Stimulated activated CD4-positive, alpha-beta T cell treated with anti-CD3 and anti-CD28 coated beads, Interleukin-2, amount 100 ng/mL, for 48 hours (primary cell): Measurements from ENCODE around the gene NELL1.

Experiments
- DNase-seq, 2 donors: peaks; one replicate each; pipeline ENCODE4 v3.0.0-alpha.2; 2020

Gene NELL1

GRCh38 chr11:21374376-21374775 is 705.0 kb downstream of the NELL1 start:
- no peak for DNase-seq

GRCh38 chr11:21385669-21386440 is 716.5 kb downstream of the NELL1 start:
- DNase-seq: no peak

- no peak for DNase-seq
These were observed 721.0 kb downstream of the NELL1 start for GRCh38 chr11:21390430-21390829.

- DNase-seq: no peak
These were observed 727.1 kb downstream of the NELL1 start for GRCh38 chr11:21396342-21397008.

GRCh38 chr11:21398195-21398594 is 728.8 kb downstream of the NELL1 start:
- no peak for DNase-seq

- no peak for DNase-seq
These were observed 732.1 kb downstream of the NELL1 start for GRCh38 chr11:21401496-21401895.

- no peak for DNase-seq
These were observed 732.9 kb downstream of the NELL1 start for GRCh38 chr11:21402274-21402673.

- DNase-seq: no peak
These were observed 733.7 kb downstream of the NELL1 start for GRCh38 chr11:21403069-21403468.

GRCh38 chr11:21405422-21405821 is 736.0 kb downstream of the NELL1 start:
- no peak for DNase-seq

GRCh38 chr11:21410513-21410912 is 741.1 kb downstream of the NELL1 start:
- DNase-seq: no peak

- DNase-seq: no peak
These were observed 741.7 kb downstream of the NELL1 start for GRCh38 chr11:21411104-21411503.

- no peak for DNase-seq
These were observed 742.2 kb downstream of the NELL1 start for GRCh38 chr11:21411597-21411996.

- DNase-seq: no peak
These were observed 743.4 kb downstream of the NELL1 start for GRCh38 chr11:21412652-21413383.

- no peak for DNase-seq
These were observed 745.6 kb downstream of the NELL1 start for GRCh38 chr11:21414953-21415352.

GRCh38 chr11:21415606-21416005 is 746.2 kb downstream of the NELL1 start:
- DNase-seq: no peak

- no peak for DNase-seq
These were observed 752.4 kb downstream of the NELL1 start for GRCh38 chr11:21421711-21422329.

GRCh38 chr11:21426931-21427330 is 757.5 kb downstream of the NELL1 start:
- DNase-seq: no peak

- no peak for DNase-seq
These were observed 758.3 kb downstream of the NELL1 start for GRCh38 chr11:21427726-21428125.

GRCh38 chr11:21428796-21429195 is 759.4 kb downstream of the NELL1 start:
- no peak for DNase-seq

- DNase-seq: no peak
These were observed 760.0 kb downstream of the NELL1 start for GRCh38 chr11:21429401-21429800.

GRCh38 chr11:21430537-21430936 is 761.2 kb downstream of the NELL1 start:
- no peak for DNase-seq

GRCh38 chr11:21446939-21447590 is 777.7 kb downstream of the NELL1 start:
- no peak for DNase-seq

GRCh38 chr11:21447871-21448270 is 778.5 kb downstream of the NELL1 start:
- no peak for DNase-seq
